CD4-positive, CD25-positive, alpha-beta regulatory T cell (primary cell): ENCODE results near the gene PTPN1. TPM values are rescaled to one million over a fixed set of nuclear protein-coding genes. Genes with fewer than 3 reads are reported as not detected.
A peak's percentile ranks its signal among the peaks of the same experiment; 100 is the strongest.

Experiments
- ATAC-seq, 2 donors: fragments of 150-1000 bp; cut with Tn5 transposase; one replicate each; pipeline ENCODE4 v1.10.0; 2021; ENCODE audit warnings: low read depth in 2 of 2, moderate number of reproducible peaks in 2 of 2, moderate library complexity in 1 of 2
- DNase-seq, 3 donors: peaks; one replicate each; pipeline versions ENCODE4 v3.0.0 to v3.0.0-alpha.2; 2012 to 2022; ENCODE audit warnings: mixed read lengths in 1 of 3
- H3K27ac ChIP-seq: one replicate; pipeline ENCODE4 v1.7.0; 2013; ENCODE audit warnings: mild to moderate bottlenecking, low read length; ENCODE audit not compliant: insufficient read depth, poor library complexity, severe bottlenecking
- H3K27me3 ChIP-seq: one replicate; pipeline ENCODE4 v1.7.0; 2013; ENCODE audit warnings: low read length; ENCODE audit not compliant: control insufficient read depth, insufficient read depth
- H3K36me3 ChIP-seq: one replicate; pipeline ENCODE4 v1.7.0; 2013; ENCODE audit warnings: mild to moderate bottlenecking, low read length, moderate library complexity; ENCODE audit not compliant: control insufficient read depth, insufficient read depth
- H3K4me1 ChIP-seq: 2 replicates; pipeline ENCODE4 v1.7.0; 2013; ENCODE audit warnings: mild to moderate bottlenecking, low read length; ENCODE audit not compliant: insufficient read depth, control insufficient read depth, poor library complexity, severe bottlenecking
- H3K4me3 ChIP-seq: one replicate; pipeline ENCODE4 v1.7.0; 2013; ENCODE audit warnings: low read depth, mild to moderate bottlenecking, low read length, moderate library complexity
- H3K9me3 ChIP-seq, 2 experiments: 1 replicate in 1 of 2; 2 replicates in 1 of 2; pipeline ENCODE4 v1.7.0; 2013; ENCODE audit warnings: low read length in 2 of 2, mild to moderate bottlenecking in 1 of 2, moderate library complexity in 1 of 2; ENCODE audit not compliant: control insufficient read depth in 2 of 2
- H3K27ac Mint-ChIP-seq, 3 donors: one replicate each; pipeline ENCODE4 v1.8.0; 2020 to 2022; ENCODE audit warnings: mild to moderate bottlenecking in 3 of 3, mixed read lengths in 3 of 3, moderate library complexity in 2 of 3
- H3K27me3 Mint-ChIP-seq: one replicate; pipeline ENCODE4 v1.8.0; 2022; ENCODE audit warnings: mild to moderate bottlenecking, mixed read lengths
- H3K36me3 Mint-ChIP-seq: one replicate; pipeline ENCODE4 v1.8.0; 2020; ENCODE audit warnings: mixed read lengths
- H3K4me1 Mint-ChIP-seq, 4 donors: one replicate each; pipeline ENCODE4 v1.8.0; 2020 to 2022; ENCODE audit warnings: mixed read lengths in 4 of 4, mild to moderate bottlenecking in 1 of 4
- H3K4me3 Mint-ChIP-seq, 4 donors: one replicate each; pipeline ENCODE4 v1.8.0; 2020 to 2022; ENCODE audit warnings: mild to moderate bottlenecking in 4 of 4, mixed read lengths in 4 of 4, moderate library complexity in 3 of 4
- H3K9me3 Mint-ChIP-seq, 7 donors: one replicate each; pipeline ENCODE4 v1.8.0; 2020 to 2022; ENCODE audit warnings: mixed read lengths in 7 of 7, mild to moderate bottlenecking in 3 of 7, moderate library complexity in 2 of 7
- polyA plus RNA-seq, 4 donors: library from polyadenylated mRNA; unstranded; fragments of 300-500 nt; fragmentation: Illumina TruSeq; gene quantifications; one replicate each; pipeline ENCODE4 v1.2.3, GENCODE V29; 2021
- total RNA-seq: library from RNA; stranded (reverse); gene quantifications from one replicate; pipeline ENCODE4 v1.2.3, GENCODE V29; 2022

The PTPN1 gene
- total and polyA plus RNA-seq, 5 donors from 2014 or later, result 27.1 to 76.3 (median 31.7) TPM

GRCh38 chr20:50532221-50532620 lies 22.0 kb downstream of the PTPN1 start:
- Histone ChIP-seq H3K27ac (no peak overlapping the region), H3K4me1 (peaks cover 49% of the 10 kb centered on the region), H3K27me3 (no peaks in the 10 kb centered on the region), H3K9me3 (no peaks in the 10 kb centered on the region), H3K36me3 (peaks cover 17% of the 10 kb centered on the region), H3K4me3 (no peak overlapping the region)
- Mint-ChIP-seq H3K9me3 (no peaks in the 10 kb centered on the region), H3K36me3 (peaks cover 12% of the 10 kb centered on the region), H3K4me3 (peak overlapping the region in 1 of 4 donors; percentile 45), H3K27ac (no peak overlapping the region), H3K4me1 (peaks cover 24 to 60% (median 54%) of the 10 kb centered on the region in 4 donors), H3K27me3 (no peaks in the 10 kb centered on the region)
- ATAC-seq (no peak), DNase-seq (no peak)

- Histone ChIP-seq H3K27ac (no peak overlapping the region), H3K4me1 (peaks cover 51% of the 10 kb centered on the region)
Measured at GRCh38 chr20:50533061-50533460, 22.9 kb downstream of the PTPN1 start.

GRCh38 chr20:50533464-50533863 lies 23.3 kb downstream of the PTPN1 start:
- Mint-ChIP-seq H3K27ac (no peak overlapping the region), H3K9me3 (no peaks in the 10 kb centered on the region), H3K36me3 (peaks cover 15% of the 10 kb centered on the region), H3K4me1 (peaks cover 34 to 72% (median 62%) of the 10 kb centered on the region in 4 donors), H3K27me3 (no peaks in the 10 kb centered on the region), H3K4me3 (peak overlapping the region in 2 of 4 donors; percentile 24 to 64)
- Histone ChIP-seq H3K4me3 (no peak overlapping the region), H3K9me3 (no peaks in the 10 kb centered on the region), H3K4me1 (peaks cover 55% of the 10 kb centered on the region), H3K36me3 (peaks cover 17% of the 10 kb centered on the region), H3K27me3 (no peaks in the 10 kb centered on the region), H3K27ac (no peak overlapping the region)
- DNase-seq (no peak), ATAC-seq (no peak)

More at GRCh38 chr20:50533061-50533460, 22.9 kb downstream of the PTPN1 start:
- Mint-ChIP-seq H3K36me3 (peaks cover 15% of the 10 kb centered on the region), H3K4me3 (peak overlapping the region in 2 of 4 donors; percentile 24 to 35), H3K9me3 (no peaks in the 10 kb centered on the region), H3K27me3 (no peaks in the 10 kb centered on the region), H3K4me1 (peaks cover 30 to 68% (median 58%) of the 10 kb centered on the region in 4 donors), H3K27ac (no peak overlapping the region)
- DNase-seq (no peak), ATAC-seq (no peak)
- Histone ChIP-seq H3K36me3 (peaks cover 17% of the 10 kb centered on the region), H3K27me3 (no peaks in the 10 kb centered on the region), H3K4me3 (no peak overlapping the region), H3K9me3 (no peaks in the 10 kb centered on the region)

GRCh38 chr20:50534567-50534966 lies 24.4 kb downstream of the PTPN1 start:
- DNase-seq, result no peak
- no peak for ATAC-seq
- no peaks in the 10 kb centered on the region for H3K9me3 ChIP-seq
- H3K27ac ChIP-seq, result no peak overlapping the region
- H3K36me3 Mint-ChIP-seq, result peaks cover 7% of the 10 kb centered on the region
- no peaks in the 10 kb centered on the region for H3K27me3 ChIP-seq
- H3K36me3 ChIP-seq, result peaks cover 17% of the 10 kb centered on the region
- no peak overlapping the region for H3K4me3 ChIP-seq
- H3K9me3 Mint-ChIP-seq, result no peaks in the 10 kb centered on the region
- H3K4me1 ChIP-seq, result peaks cover 50% of the 10 kb centered on the region
- H3K4me3 Mint-ChIP-seq, result no peak overlapping the region
- H3K4me1 Mint-ChIP-seq, result peaks cover 31 to 81% (median 61%) of the 10 kb centered on the region in 4 donors
- H3K27ac Mint-ChIP-seq, result no peak overlapping the region
- H3K27me3 Mint-ChIP-seq, result no peaks in the 10 kb centered on the region

GRCh38 chr20:50535162-50535561 lies 25.0 kb downstream of the PTPN1 start:
- Mint-ChIP-seq H3K4me1 (peaks cover 31 to 83% (median 60%) of the 10 kb centered on the region in 4 donors), H3K9me3 (no peaks in the 10 kb centered on the region), H3K36me3 (peaks cover 6% of the 10 kb centered on the region), H3K27ac (no peak overlapping the region), H3K4me3 (peak overlapping the region in 2 of 4 donors; percentile 44 to 51), H3K27me3 (no peaks in the 10 kb centered on the region)
- no peak overlapping the region for H3K27ac ChIP-seq
- H3K4me3 ChIP-seq, result no peak overlapping the region
- no peaks in the 10 kb centered on the region for H3K27me3 ChIP-seq
- H3K4me1 ChIP-seq, result peaks cover 55% of the 10 kb centered on the region
- no peak for ATAC-seq
- H3K36me3 ChIP-seq, result peaks cover 17% of the 10 kb centered on the region
- no peak for DNase-seq
- H3K9me3 ChIP-seq, result no peaks in the 10 kb centered on the region

GRCh38 chr20:50536333-50536732 lies 26.1 kb downstream of the PTPN1 start:
- no peak for DNase-seq
- peaks cover 33 to 90% (median 68%) of the 10 kb centered on the region in 4 donors for H3K4me1 Mint-ChIP-seq
- Histone ChIP-seq H3K4me1 (peaks cover 51% of the 10 kb centered on the region), H3K27me3 (no peaks in the 10 kb centered on the region), H3K36me3 (peaks cover 24% of the 10 kb centered on the region), H3K4me3 (no peak overlapping the region), H3K27ac (no peak overlapping the region), H3K9me3 (no peaks in the 10 kb centered on the region)
- H3K36me3 Mint-ChIP-seq, result peaks cover 9% of the 10 kb centered on the region
- no peak for ATAC-seq
- no peaks in the 10 kb centered on the region for H3K9me3 Mint-ChIP-seq
- H3K27ac Mint-ChIP-seq, result no peak overlapping the region
- H3K27me3 Mint-ChIP-seq, result no peaks in the 10 kb centered on the region
- no peak overlapping the region for H3K4me3 Mint-ChIP-seq

- Mint-ChIP-seq H3K4me1 (peaks cover 45 to 90% (median 68%) of the 10 kb centered on the region in 4 donors), H3K4me3 (peak overlapping the region in 3 of 4 donors; percentile 5 to 68 (median 22)), H3K36me3 (peaks cover 12% of the 10 kb centered on the region), H3K27me3 (no peaks in the 10 kb centered on the region), H3K27ac (peak overlapping the region in 2 of 3 donors; percentile 10 to 41), H3K9me3 (no peaks in the 10 kb centered on the region)
- H3K36me3 ChIP-seq, result peaks cover 24% of the 10 kb centered on the region
- H3K4me1 ChIP-seq, result peaks cover 52% of the 10 kb centered on the region
- no peaks in the 10 kb centered on the region for H3K27me3 ChIP-seq
- H3K4me3 ChIP-seq, result no peak overlapping the region
- H3K27ac ChIP-seq, result no peak overlapping the region
- no peak for DNase-seq
- no peak for ATAC-seq
- no peaks in the 10 kb centered on the region for H3K9me3 ChIP-seq
Measured at GRCh38 chr20:50537546-50538201, 27.5 kb downstream of the PTPN1 start.

- DNase-seq, result no peak
- no peak overlapping the region for H3K4me3 ChIP-seq
- H3K4me1 Mint-ChIP-seq, result peaks cover 50 to 90% (median 67%) of the 10 kb centered on the region in 4 donors
- H3K27me3 ChIP-seq, result no peaks in the 10 kb centered on the region
- peak overlapping the region in 2 of 3 donors; percentile 10 to 41 for H3K27ac Mint-ChIP-seq
- H3K27ac ChIP-seq, result no peak overlapping the region
- peak overlapping the region in 3 of 4 donors; percentile 5 to 68 (median 22) for H3K4me3 Mint-ChIP-seq
- H3K27me3 Mint-ChIP-seq, result no peaks in the 10 kb centered on the region
- H3K36me3 ChIP-seq, result peaks cover 24% of the 10 kb centered on the region
- ATAC-seq, result peak in 1 of 2 donors; percentile 6
- no peaks in the 10 kb centered on the region for H3K9me3 ChIP-seq
- no peaks in the 10 kb centered on the region for H3K9me3 Mint-ChIP-seq
- H3K4me1 ChIP-seq, result peaks cover 53% of the 10 kb centered on the region
- H3K36me3 Mint-ChIP-seq, result peaks cover 12% of the 10 kb centered on the region
Measured at GRCh38 chr20:50538276-50538675, 28.1 kb downstream of the PTPN1 start.
